GM12891 (cell line): ENCODE measurements around the gene COX14.

ENCODE experiments used
- PAX5 ChIP-seq: IDR thresholded peaks from 2 replicates; pipeline ENCODE4 v1.6.1; 2011; ENCODE audit warnings: low read length, moderate library complexity, mild to moderate bottlenecking; ENCODE audit not compliant: insufficient read depth, severe bottlenecking
- POLR2A ChIP-seq: IDR thresholded peaks from 2 replicates; pipeline ENCODE4 v1.6.1; 2011; ENCODE audit warnings: low read depth, low read length, control low read depth
- POLR2AphosphoS5 ChIP-seq: IDR thresholded peaks from 2 replicates; pipeline ENCODE4 v1.6.1; 2011; ENCODE audit warnings: low read depth, low read length, control low read depth
- POU2F2 ChIP-seq: IDR thresholded peaks from 2 replicates; pipeline ENCODE4 v1.6.1; 2011; ENCODE audit warnings: low read depth, mild to moderate bottlenecking, control low read depth, low read length, moderate library complexity
- SPI1 ChIP-seq: IDR thresholded peaks from 2 replicates; pipeline ENCODE4 v1.6.1; 2011; ENCODE audit warnings: low read depth, low read length, control low read depth
- TAF1 ChIP-seq: IDR thresholded peaks from 2 replicates; pipeline ENCODE4 v1.6.1; 2011; ENCODE audit warnings: low read depth, low read length, control low read depth

- TF ChIP-seq POLR2AphosphoS5 (no peak), POLR2A (no peak), TAF1 (no peak), SPI1 (no peak), PAX5 (no peak), POU2F2 (no peak)
These were observed 38.3 kb upstream of the COX14 start for GRCh38 chr12:50073712-50074111.
